ENCODE results near the gene GLDN. TPM values are rescaled to one million over a fixed set of nuclear protein-coding genes. Genes with fewer than 3 reads are reported as not detected.

The GLDN gene
- total and polyA plus RNA-seq, 2 experiments from 2014 or later, result 0.32 to 1.2 TPM

- Mint-ChIP-seq H3K36me3 (ENCODE audit: low read depth) (no peaks in the 10 kb centered on the region), H3K27me3 (ENCODE audit: insufficient read depth, low read depth, poor library complexity) (no peaks in the 10 kb centered on the region), H3K4me1 (peaks cover 4% of the 10 kb centered on the region), H3K4me3 (no peak overlapping the region), H3K9me3 (no peaks in the 10 kb centered on the region; the same call in 2 of the 3 replicates), H3K27ac (no peak overlapping the region)
- no peaks in the 10 kb centered on the region for H3K79me2 ChIP-seq (replicated peaks; ENCODE audit: insufficient read depth)
- ATAC-seq (no peak), DNase-seq (ENCODE audit: low spot score) (no peak)
- H3K4me2 ChIP-seq, result no peak overlapping the region
- no peak overlapping the region for H2AFZ ChIP-seq
- no peaks in the 10 kb centered on the region for H3F3A ChIP-seq (replicated peaks; ENCODE audit: low read depth)
- no peaks in the 10 kb centered on the region for H3K4me1 ChIP-seq (ENCODE audit: insufficient read depth)
- no peak overlapping the region for H3K4me3 ChIP-seq
- TF ChIP-seq CREB1 (CRISPR knock-in tag; IDR thresholded peaks at IDR 0.05; ENCODE audit: low read depth), result no peak
- no peak for TF ChIP-seq ZNF114 (CRISPR knock-in tag; IDR thresholded peaks at IDR 0.05)
- TF ChIP-seq NANOG (IDR thresholded peaks at IDR 0.05; ENCODE audit: borderline replicate concordance), result no peak
- no peak for TF ChIP-seq EZH2 (IDR thresholded peaks at IDR 0.05; ENCODE audit: low read depth, unreplicated experiment)
- TF ChIP-seq ZNF331 (CRISPR knock-in tag; IDR thresholded peaks at IDR 0.05; ENCODE audit: low read depth), result no peak
- TF ChIP-seq, protein P1, sequence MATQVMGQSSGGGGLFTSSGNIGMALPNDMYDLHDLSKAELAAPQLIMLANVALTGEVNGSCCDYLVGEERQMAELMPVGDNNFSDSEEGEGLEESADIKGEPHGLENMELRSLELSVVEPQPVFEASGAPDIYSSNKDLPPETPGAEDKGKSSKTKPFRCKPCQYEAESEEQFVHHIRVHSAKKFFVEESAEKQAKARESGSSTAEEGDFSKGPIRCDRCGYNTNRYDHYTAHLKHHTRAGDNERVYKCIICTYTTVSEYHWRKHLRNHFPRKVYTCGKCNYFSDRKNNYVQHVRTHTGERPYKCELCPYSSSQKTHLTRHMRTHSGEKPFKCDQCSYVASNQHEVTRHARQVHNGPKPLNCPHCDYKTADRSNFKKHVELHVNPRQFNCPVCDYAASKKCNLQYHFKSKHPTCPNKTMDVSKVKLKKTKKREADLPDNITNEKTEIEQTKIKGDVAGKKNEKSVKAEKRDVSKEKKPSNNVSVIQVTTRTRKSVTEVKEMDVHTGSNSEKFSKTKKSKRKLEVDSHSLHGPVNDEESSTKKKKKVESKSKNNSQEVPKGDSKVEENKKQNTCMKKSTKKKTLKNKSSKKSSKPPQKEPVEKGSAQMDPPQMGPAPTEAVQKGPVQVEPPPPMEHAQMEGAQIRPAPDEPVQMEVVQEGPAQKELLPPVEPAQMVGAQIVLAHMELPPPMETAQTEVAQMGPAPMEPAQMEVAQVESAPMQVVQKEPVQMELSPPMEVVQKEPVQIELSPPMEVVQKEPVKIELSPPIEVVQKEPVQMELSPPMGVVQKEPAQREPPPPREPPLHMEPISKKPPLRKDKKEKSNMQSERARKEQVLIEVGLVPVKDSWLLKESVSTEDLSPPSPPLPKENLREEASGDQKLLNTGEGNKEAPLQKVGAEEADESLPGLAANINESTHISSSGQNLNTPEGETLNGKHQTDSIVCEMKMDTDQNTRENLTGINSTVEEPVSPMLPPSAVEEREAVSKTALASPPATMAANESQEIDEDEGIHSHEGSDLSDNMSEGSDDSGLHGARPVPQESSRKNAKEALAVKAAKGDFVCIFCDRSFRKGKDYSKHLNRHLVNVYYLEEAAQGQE (IDR thresholded peaks at IDR 0.05; ENCODE audit: unreplicated experiment), result no peak
- no peak for TF ChIP-seq JUNB (IDR thresholded peaks at IDR 0.05; ENCODE audit: unreplicated experiment)
- TF ChIP-seq POLR2AphosphoS5 (IDR thresholded peaks at IDR 0.05; ENCODE audit: low read depth), result no peak
- TF ChIP-seq EZH2phosphoT487 (IDR thresholded peaks at IDR 0.05; ENCODE audit: unreplicated experiment), result no peak
- no peak for TF ChIP-seq STAT1 (IDR thresholded peaks at IDR 0.05; ENCODE audit: unreplicated experiment)
- TF ChIP-seq, protein P2, sequence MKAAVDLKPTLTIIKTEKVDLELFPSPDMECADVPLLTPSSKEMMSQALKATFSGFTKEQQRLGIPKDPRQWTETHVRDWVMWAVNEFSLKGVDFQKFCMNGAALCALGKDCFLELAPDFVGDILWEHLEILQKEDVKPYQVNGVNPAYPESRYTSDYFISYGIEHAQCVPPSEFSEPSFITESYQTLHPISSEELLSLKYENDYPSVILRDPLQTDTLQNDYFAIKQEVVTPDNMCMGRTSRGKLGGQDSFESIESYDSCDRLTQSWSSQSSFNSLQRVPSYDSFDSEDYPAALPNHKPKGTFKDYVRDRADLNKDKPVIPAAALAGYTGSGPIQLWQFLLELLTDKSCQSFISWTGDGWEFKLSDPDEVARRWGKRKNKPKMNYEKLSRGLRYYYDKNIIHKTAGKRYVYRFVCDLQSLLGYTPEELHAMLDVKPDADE (IDR thresholded peaks at IDR 0.05), result no peak
- 0 out of 2 replicates have a peak, but pooled peaks cover 4% of the 10 kb centered on the region for H3K9me2 ChIP-seq (ENCODE audit: insufficient read depth)
- H3K27ac ChIP-seq (ENCODE audit: low read depth), result no peak overlapping the region
- H3K27me3 ChIP-seq (ENCODE audit: insufficient read depth), result no peaks in the 10 kb centered on the region
- no peaks in the 10 kb centered on the region for H4K20me1 ChIP-seq (replicated peaks; ENCODE audit: insufficient read depth)
- H3K36me3 ChIP-seq (ENCODE audit: insufficient read depth), result no peaks in the 10 kb centered on the region
Observed at GRCh38 chr15:51378406-51378805, 37.0 kb downstream of the GLDN start.

- no peaks in the 10 kb centered on the region for H4K20me1 ChIP-seq (replicated peaks; ENCODE audit: insufficient read depth)
- no peak overlapping the region for H3K4me3 ChIP-seq
- Mint-ChIP-seq H3K9me3 (no peaks in the 10 kb centered on the region; the same call in 2 of the 3 replicates), H3K4me3 (no peak overlapping the region), H3K4me1 (peaks cover 4% of the 10 kb centered on the region), H3K27ac (no peak overlapping the region), H3K36me3 (ENCODE audit: low read depth) (no peaks in the 10 kb centered on the region), H3K27me3 (ENCODE audit: insufficient read depth, low read depth, poor library complexity) (no peaks in the 10 kb centered on the region)
- DNase-seq (ENCODE audit: low spot score), result no peak
- no peak overlapping the region for H2AFZ ChIP-seq
- H3K9me2 ChIP-seq (ENCODE audit: insufficient read depth), result 0 out of 2 replicates have a peak, but pooled peaks cover 4% of the 10 kb centered on the region
- no peaks in the 10 kb centered on the region for H3K79me2 ChIP-seq (replicated peaks; ENCODE audit: insufficient read depth)
- ATAC-seq, result no peak
- H3K4me1 ChIP-seq (ENCODE audit: insufficient read depth), result no peaks in the 10 kb centered on the region
- no peaks in the 10 kb centered on the region for H3F3A ChIP-seq (replicated peaks; ENCODE audit: low read depth)
- H3K4me2 ChIP-seq, result no peak overlapping the region
- no peaks in the 10 kb centered on the region for H3K36me3 ChIP-seq (ENCODE audit: insufficient read depth)
- no peak overlapping the region for H3K27ac ChIP-seq (ENCODE audit: low read depth)
- H3K27me3 ChIP-seq (ENCODE audit: insufficient read depth), result no peaks in the 10 kb centered on the region
- no peak for TF ChIP-seq CREB1 (CRISPR knock-in tag; IDR thresholded peaks at IDR 0.05; ENCODE audit: low read depth)
- no peak for TF ChIP-seq NANOG (IDR thresholded peaks at IDR 0.05; ENCODE audit: borderline replicate concordance)
- no peak for TF ChIP-seq EZH2phosphoT487 (IDR thresholded peaks at IDR 0.05; ENCODE audit: unreplicated experiment)
- no peak for TF ChIP-seq POLR2AphosphoS5 (IDR thresholded peaks at IDR 0.05; ENCODE audit: low read depth)
- TF ChIP-seq, protein P2 (IDR thresholded peaks at IDR 0.05), result no peak
- TF ChIP-seq STAT1 (IDR thresholded peaks at IDR 0.05; ENCODE audit: unreplicated experiment), result no peak
- TF ChIP-seq ZNF331 (CRISPR knock-in tag; IDR thresholded peaks at IDR 0.05; ENCODE audit: low read depth), result no peak
- TF ChIP-seq JUNB (IDR thresholded peaks at IDR 0.05; ENCODE audit: unreplicated experiment), result no peak
- no peak for TF ChIP-seq EZH2 (IDR thresholded peaks at IDR 0.05; ENCODE audit: low read depth, unreplicated experiment)
Observed at GRCh38 chr15:51379390-51379789, 37.9 kb downstream of the GLDN start.

Measured in GM23338 (cell line).